ENCODE data around the gene ARTN.

The ARTN gene, protein sequence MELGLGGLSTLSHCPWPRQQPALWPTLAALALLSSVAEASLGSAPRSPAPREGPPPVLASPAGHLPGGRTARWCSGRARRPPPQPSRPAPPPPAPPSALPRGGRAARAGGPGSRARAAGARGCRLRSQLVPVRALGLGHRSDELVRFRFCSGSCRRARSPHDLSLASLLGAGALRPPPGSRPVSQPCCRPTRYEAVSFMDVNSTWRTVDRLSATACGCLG

DNA sequence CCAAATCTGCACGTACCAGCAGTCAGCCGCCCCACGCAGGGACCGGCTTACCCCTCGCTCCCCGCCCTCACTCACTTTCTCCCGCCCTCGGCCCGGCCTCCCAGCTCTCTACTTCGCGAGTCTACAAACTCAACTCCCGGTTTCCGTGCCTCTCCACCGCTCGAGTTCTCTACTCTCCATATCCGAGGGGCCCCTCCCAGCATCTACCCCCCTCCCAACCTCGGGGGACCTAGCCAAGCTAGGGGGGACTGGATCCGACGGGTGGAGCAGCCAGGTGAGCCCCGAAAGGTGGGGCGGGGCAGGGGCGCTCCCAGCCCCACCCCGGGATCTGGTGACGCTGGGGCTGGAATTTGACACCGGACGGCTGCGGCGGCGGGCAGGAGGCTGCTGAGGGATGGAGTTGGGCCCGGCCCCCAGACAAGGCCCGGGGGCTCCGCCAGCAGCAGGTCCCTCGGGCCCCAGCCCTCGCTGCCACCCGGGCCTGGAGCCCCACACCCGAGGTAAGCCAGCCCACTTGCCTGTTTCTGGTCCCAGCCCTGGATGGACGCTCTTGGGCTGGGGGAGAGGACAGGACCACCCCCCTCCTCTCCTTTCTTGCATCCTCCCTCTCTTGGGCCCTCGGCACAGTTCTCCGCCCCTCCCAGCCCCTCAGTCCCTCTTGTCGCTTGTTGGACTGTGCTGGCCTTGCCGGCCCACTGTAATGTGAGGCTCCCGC, at the start of gene ARTN:
ARTN (plus strand) TSS at position 416 of the 715 bp plus-strand sequence. CDS start 1,856 bp downstream, outside the sequence.
- Mint-ChIP-seq H3K27ac (peak within 1 kb of the TSS; percentile 10), H3K27me3 (peaks cover 32 to 39% of the 10 kb centered on the region in 2 donors), H3K4me1 (peaks cover 25 to 42% of the 10 kb centered on the region in 2 donors), H3K4me3 (peak within 1 kb of the TSS; percentile 46 to 63), H3K9me3 (no peaks in the 10 kb centered on the region), H3K36me3 (peaks cover 16% of the 10 kb centered on the region in 2 donors)
- ATAC-seq (replicated peaks) (no peak), DNase-seq (no peak)

DNA sequence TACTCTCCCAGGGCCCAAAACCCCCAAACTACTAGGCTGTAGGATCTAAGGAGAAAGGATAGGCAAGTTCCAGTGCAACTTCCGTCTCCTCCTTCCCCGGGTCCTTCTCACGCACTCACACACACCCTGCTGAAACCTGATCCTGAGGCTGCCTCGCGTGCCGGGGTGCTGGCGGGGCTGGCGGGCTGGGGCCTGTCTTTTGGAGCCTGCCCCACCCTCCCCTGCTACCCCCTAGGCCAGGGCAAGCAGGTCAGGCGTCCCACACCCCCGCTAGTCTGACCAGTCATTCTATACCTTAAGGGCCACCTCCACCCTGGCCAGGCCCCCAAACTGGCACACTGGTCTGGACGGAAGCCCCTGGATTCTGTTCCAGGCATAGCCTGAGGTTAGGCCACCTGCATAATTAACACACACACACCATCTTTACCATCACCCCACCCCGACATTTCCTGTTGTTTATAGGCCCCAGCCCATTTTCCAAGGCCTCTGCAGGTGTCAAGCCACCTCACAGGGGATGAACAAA, 48.3 kb upstream of the ARTN start:
- Mint-ChIP-seq H3K9me3 (no peaks in the 10 kb centered on the region), H3K27me3 (no peaks in the 10 kb centered on the region), H3K4me1 (no peaks in the 10 kb centered on the region), H3K27ac (no peak overlapping the region), H3K36me3 (peaks cover 5 to 8% of the 10 kb centered on the region in 2 donors), H3K4me3 (no peak overlapping the region)
- DNase-seq (no peak), ATAC-seq (replicated peaks) (no peak)

DNA sequence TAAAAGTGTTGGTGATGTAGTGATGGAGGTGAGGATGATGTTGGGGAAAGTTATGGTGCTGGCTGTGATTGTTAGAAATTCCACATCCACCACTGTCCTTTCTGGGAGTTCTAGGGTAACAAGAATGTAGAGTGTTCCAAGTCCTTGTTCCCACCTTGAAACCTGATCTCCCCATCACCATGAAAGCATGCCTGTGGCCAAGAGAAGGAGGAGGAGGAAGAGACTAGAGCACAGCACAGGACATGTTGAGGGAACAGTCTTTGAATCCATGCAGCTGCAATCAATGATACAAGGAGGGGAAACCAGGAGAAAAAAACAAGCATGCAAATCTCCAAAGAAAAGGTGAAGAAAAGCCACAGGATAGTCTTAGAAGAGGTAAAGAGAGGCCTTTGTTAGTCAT, 45.9 kb upstream of the ARTN start:
- DNase-seq (no peak), ATAC-seq (replicated peaks) (no peak)
- Mint-ChIP-seq H3K27me3 (no peaks in the 10 kb centered on the region), H3K27ac (no peak overlapping the region), H3K36me3 (peaks cover 3 to 5% of the 10 kb centered on the region in 2 donors), H3K4me1 (no peaks in the 10 kb centered on the region), H3K4me3 (no peak overlapping the region), H3K9me3 (no peaks in the 10 kb centered on the region)

DNA sequence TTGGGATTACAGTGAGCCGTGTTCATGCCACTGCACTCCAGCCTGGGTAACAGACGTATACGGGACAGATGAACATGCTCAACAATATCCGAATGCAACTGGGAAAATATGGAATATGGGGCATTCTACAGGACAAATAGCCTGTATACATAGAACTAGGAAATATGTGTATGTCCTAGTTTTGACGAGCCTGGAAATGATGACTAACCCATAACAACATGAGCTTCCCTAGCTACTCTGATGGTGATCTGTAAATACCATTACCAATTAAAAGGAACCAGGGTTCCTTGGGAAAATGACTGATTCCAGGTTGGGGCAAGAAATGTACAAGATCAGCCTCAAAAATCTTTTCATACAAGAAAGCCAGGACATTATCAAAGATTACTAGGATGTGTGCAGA, 42.8 kb upstream of the ARTN start:
- Mint-ChIP-seq H3K27ac (no peak overlapping the region), H3K4me1 (no peaks in the 10 kb centered on the region), H3K4me3 (no peak overlapping the region), H3K36me3 (peaks cover 10 to 16% of the 10 kb centered on the region in 2 donors), H3K9me3 (no peaks in the 10 kb centered on the region), H3K27me3 (no peaks in the 10 kb centered on the region)
- DNase-seq (no peak), ATAC-seq (replicated peaks) (no peak)

DNA sequence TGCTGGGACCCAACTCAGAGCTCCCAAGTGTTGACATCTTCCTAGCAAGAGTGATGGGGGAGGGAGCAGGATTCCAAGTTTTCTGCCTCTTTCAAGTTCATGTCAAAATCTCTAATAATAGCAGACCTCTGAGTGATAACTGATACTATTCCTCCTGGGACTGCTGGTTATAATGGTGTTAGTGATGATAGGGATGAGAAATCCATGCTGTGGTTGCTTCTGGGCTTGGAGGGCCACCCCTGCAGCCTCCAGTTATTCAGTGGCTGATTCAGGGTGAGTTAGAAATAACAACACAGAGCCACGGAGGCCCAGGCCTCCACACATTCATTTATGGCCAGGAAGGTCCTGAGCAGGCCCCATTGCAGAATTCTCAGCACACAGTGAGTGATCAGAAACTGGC, 40.6 kb upstream of the ARTN start:
- Mint-ChIP-seq H3K4me3 (no peak overlapping the region), H3K27me3 (no peaks in the 10 kb centered on the region), H3K9me3 (no peaks in the 10 kb centered on the region), H3K4me1 (no peaks in the 10 kb centered on the region), H3K36me3 (peaks cover 23 to 28% of the 10 kb centered on the region in 2 donors), H3K27ac (no peak overlapping the region)
- ATAC-seq (replicated peaks) (no peak), DNase-seq (no peak)

DNA sequence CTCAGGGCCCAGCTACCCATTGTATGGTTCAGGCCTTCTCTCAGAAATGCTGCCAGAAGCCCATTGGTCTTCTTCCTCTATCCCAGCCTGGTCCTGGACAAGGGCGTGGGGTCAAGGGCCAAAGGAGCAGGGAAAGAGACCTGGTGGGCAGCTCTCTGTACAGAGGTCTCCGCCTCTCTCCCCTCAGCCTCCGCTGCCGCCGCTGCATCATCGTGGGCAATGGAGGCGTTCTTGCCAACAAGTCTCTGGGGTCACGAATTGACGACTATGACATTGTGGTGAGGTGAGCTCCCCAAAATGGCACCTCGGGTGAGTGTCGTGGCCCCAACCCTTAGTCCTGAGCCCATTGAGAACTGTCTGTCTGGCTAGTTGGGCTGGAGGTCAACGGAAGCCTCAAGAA, 34.6 kb upstream of the ARTN start:
- ATAC-seq (replicated peaks) (no peak), DNase-seq (no peak)
- H3K36me3 Mint-ChIP-seq, result peaks cover 41 to 52% of the 10 kb centered on the region in 2 donors
- H3K9me3 Mint-ChIP-seq, result no peaks in the 10 kb centered on the region
- no peak overlapping the region for H3K4me3 Mint-ChIP-seq
- H3K27me3 Mint-ChIP-seq, result no peaks in the 10 kb centered on the region
- H3K4me1 Mint-ChIP-seq, result no peaks in the 10 kb centered on the region
- no peak overlapping the region for H3K27ac Mint-ChIP-seq

DNA sequence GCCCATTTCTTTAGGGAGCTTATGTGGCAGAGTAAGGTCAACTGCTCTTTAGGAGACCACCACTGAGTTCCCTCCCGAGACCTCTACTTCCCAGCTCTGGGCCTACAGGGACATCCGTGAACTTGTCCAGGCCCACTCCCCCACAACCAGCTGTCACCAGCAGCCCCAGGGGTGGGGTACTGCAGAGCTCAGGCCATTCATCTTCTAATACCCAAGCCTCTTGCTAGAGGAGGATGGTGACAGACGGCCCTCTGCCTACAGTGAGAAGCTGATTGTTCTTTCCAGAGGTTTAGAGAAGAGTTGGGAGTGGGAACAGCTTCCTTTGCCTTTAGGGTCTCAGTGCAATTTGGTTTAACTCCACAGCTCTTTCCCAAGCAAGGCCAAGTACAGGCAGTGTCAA, 33.2 kb upstream of the ARTN start:
- DNase-seq (no peak), ATAC-seq (replicated peaks) (no peak)
- H3K4me3 Mint-ChIP-seq, result no peak overlapping the region
- no peaks in the 10 kb centered on the region for H3K9me3 Mint-ChIP-seq
- no peaks in the 10 kb centered on the region for H3K27me3 Mint-ChIP-seq
- H3K27ac Mint-ChIP-seq, result no peak overlapping the region
- no peaks in the 10 kb centered on the region for H3K4me1 Mint-ChIP-seq
- H3K36me3 Mint-ChIP-seq, result peaks cover 32 to 45% of the 10 kb centered on the region in 2 donors

DNA sequence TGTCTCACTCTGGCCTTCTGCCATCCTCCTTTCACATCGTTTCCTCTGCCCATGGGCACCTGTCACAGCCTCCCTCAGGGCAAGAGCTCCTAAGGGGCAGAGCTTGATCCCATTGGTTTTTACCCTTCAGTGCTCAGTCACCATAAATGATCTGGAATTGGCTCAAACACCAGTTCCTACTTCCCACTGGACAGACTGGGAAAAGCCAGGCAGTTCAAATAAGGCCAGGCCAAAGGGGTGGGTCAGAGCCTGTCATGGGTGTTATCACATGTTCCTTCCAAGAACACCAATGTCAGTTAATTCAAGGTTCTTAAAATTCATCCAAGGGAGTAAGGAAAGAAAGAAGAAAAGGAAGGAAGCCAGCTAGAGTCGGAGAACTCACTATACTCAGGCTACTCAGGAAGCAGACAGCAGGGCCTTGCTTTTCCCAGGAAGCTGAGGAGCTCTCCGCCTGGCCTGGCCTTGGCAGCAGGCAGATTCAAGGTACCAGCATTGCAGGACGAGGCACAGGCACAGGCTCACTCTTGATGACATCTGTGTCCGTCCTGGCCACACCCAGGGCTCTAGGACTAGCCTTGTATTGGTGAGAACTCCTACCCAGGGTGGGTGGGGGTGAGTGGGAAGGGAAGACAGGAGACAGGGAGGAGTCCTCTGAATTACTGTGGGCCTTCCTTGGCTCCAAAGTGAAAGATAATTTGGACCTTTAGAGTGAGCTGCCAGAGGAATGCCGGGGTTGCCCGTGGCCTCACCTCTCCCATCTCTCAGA, 32.2 kb upstream of the ARTN start:
- Mint-ChIP-seq H3K27ac (no peak overlapping the region), H3K27me3 (no peaks in the 10 kb centered on the region), H3K4me1 (no peaks in the 10 kb centered on the region), H3K4me3 (no peak overlapping the region), H3K9me3 (no peaks in the 10 kb centered on the region), H3K36me3 (peaks cover 28 to 43% of the 10 kb centered on the region in 2 donors)
- DNase-seq (no peak), ATAC-seq (replicated peaks) (no peak)

DNA sequence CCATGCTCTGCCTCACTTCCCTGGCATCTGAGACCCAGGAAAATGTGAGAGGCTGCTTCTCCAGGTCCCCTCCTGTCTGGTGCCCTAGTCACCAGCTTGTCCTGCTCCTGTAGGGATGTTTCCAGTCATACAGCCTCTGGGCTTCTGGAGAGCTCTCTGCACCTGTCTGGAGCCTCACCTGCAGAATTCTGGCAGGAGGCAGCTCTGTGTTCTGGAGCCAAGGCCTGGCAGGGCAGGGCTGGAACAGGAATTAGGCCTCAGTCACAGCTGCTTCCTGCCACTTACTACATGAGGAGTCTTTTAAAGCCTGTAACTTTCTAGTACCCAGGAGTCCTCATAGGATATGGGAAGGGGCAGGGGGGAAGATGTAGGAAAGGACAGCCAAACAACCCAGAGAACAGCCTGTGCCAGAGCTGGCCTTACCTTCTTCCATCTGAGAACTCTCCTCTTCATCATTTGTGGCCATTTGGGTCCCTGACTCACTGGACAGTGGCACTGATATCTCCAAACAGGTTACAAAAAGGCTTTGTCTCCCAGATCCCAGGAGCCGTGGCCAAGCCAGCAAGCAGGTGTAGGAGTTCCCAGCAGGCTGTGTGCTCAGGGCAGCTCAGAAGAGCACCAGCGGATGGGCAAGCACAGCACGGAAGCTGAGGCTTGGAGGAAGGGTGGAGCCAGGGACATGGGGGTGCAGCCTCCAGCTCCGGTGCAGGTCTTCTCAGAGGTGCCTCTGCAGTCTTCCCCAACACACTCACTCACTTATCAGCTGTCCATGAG, 31.4 kb upstream of the ARTN start:
- no peak for DNase-seq
- no peak overlapping the region for H3K27ac Mint-ChIP-seq
- no peaks in the 10 kb centered on the region for H3K4me1 Mint-ChIP-seq
- no peaks in the 10 kb centered on the region for H3K9me3 Mint-ChIP-seq
- no peak overlapping the region for H3K4me3 Mint-ChIP-seq
- H3K36me3 Mint-ChIP-seq, result peaks cover 27 to 45% of the 10 kb centered on the region in 2 donors
- ATAC-seq (replicated peaks), result no peak
- H3K27me3 Mint-ChIP-seq, result no peaks in the 10 kb centered on the region

DNA sequence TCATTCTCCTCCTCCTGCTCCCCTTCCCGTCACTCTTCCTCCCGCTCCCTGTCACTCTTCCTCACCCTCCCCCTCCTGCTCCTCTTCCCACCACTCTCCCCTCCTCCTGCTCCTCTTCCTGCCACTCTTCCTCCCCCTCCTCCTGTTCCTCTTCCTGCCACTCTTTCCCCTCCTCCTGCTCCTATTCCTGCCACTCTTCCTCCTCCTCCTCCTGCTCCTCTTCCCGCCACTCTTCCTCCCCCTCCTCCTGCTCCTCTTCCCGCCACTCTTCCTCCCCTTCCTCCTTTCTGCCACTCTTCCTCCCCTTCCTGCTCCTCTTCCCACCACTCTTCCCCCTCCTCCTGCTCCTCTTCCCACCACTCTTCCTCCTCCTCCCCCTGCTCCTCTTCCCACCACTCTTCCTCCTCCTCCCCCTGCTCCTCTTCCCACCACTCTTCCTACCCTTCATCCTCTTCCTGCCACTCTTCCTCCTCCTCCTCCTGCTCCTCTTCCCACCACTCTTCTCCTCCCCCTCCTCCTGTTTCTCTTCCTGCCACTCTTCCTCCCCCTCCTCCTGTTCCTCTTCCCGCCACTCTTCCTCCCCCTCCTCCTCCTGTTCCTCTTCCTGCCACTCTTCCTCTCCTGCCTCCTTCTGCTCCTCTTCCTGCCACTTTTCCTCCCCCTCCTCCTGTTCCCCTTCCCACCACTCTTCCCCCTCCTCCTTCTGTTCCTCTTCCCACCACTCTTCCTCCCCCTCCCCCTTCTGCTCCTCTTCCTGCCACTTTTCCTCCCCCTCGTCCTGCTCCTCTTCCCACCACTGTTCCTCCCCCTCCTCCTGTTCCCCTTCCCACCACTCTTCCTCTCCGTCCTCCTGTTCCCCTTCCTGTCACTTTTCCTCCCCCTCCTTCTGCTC, 28.7 kb upstream of the ARTN start:
- Mint-ChIP-seq H3K4me1 (no peaks in the 10 kb centered on the region), H3K27ac (no peak overlapping the region), H3K27me3 (no peaks in the 10 kb centered on the region), H3K36me3 (peaks cover 21 to 42% of the 10 kb centered on the region in 2 donors), H3K4me3 (no peak overlapping the region), H3K9me3 (no peaks in the 10 kb centered on the region)
- no peak for DNase-seq
- no peak for ATAC-seq (replicated peaks)

DNA sequence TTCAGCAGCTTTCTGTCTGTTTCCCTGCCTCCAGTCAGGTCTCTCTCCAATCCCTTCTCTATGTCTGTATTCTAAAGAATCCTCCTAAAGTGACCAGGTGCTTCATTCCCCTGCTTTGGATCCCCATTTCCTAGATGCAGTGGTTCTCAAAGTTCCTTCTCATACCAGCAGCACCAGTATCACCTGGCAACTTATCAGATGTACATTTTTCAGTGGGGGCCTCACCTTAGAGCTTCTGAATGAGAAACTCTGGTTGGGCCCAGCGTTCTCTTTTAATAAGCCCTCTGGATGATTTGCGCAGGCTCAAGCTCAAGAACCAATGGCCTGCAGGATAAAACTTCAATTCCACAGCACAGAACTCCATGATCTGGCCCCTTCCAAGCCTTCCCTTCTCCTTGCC, 25.4 kb upstream of the ARTN start:
- no peak for DNase-seq
- Mint-ChIP-seq H3K4me1 (no peaks in the 10 kb centered on the region), H3K4me3 (no peak overlapping the region), H3K27ac (no peak overlapping the region), H3K36me3 (peaks cover 10 to 30% of the 10 kb centered on the region in 2 donors), H3K9me3 (no peaks in the 10 kb centered on the region), H3K27me3 (no peaks in the 10 kb centered on the region)
- ATAC-seq (replicated peaks), result no peak

DNA sequence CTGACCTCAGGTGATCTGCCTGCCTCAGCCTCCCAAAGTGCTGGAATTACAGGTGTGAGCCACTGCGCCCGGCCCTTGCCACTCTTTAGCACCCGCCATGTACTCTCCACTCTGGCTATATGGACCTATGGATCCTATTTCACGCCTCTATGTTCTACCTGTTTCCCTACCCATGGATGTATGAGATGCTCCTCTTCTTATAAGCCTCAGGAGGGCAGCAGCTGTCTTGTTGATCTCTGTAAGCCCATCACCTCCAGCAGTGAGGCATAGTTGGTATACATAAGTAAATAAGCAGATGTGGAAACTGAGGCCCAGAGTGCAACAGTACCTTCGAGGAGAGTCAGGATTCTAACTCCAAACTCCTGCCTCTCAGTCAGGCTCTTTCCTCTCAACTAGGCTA, 24.7 kb upstream of the ARTN start:
- Mint-ChIP-seq H3K4me1 (no peaks in the 10 kb centered on the region), H3K27ac (no peak overlapping the region), H3K27me3 (no peaks in the 10 kb centered on the region), H3K9me3 (no peaks in the 10 kb centered on the region), H3K4me3 (no peak overlapping the region), H3K36me3 (peaks cover 10 to 30% of the 10 kb centered on the region in 2 donors)
- no peak for DNase-seq
- no peak for ATAC-seq (replicated peaks)

DNA sequence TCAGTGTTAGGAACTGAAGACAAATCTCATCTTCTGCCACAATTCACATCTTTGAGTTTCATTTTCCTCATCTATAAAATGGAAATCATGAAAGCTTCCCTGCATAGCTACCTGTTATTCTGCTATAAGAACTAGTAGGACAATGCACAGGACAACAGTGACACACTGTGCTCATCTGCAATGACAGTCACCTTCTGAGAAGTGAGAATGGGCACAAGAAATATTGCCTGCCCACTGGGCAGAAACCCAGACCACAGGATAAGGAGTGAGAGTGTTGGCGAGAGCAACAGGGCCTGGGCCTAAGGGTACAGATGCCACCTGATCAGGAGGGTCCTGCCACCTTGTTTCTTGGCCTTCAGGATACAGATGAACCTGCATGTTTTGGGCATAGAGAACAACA, 23.3 kb upstream of the ARTN start:
- no peak for DNase-seq
- Mint-ChIP-seq H3K27me3 (no peaks in the 10 kb centered on the region), H3K4me3 (no peak overlapping the region), H3K4me1 (no peaks in the 10 kb centered on the region), H3K27ac (no peak overlapping the region), H3K9me3 (no peaks in the 10 kb centered on the region), H3K36me3 (peaks cover 10 to 26% of the 10 kb centered on the region in 2 donors)
- no peak for ATAC-seq (replicated peaks)

All from stimulated activated naive B cell treated with anti-CD40 and anti-IgM and Interleukin-4, amounts not matched to agents 10 μg/mL and 1 μg/mL and 100 μg/mL, for 72 hours (primary cell).